Ramos (cell line): ENCODE measurements around the gene UBR2.
"Not testable (repeated sequence)": the region's sequence is repeated elsewhere in the genome, so short reads cannot be mapped to it uniquely, and the experiment has no call there.

Source experiments
- in situ Hi-C: fragments of 300-500 bp; cut with MboI; formaldehyde crosslinking; loops from one replicate; pipeline ENCODE4 v1.14.3; 2022; ENCODE audit warnings: low sequenced_read_pairs; ENCODE audit not compliant: unreplicated experiment

Gene UBR2

DNA sequence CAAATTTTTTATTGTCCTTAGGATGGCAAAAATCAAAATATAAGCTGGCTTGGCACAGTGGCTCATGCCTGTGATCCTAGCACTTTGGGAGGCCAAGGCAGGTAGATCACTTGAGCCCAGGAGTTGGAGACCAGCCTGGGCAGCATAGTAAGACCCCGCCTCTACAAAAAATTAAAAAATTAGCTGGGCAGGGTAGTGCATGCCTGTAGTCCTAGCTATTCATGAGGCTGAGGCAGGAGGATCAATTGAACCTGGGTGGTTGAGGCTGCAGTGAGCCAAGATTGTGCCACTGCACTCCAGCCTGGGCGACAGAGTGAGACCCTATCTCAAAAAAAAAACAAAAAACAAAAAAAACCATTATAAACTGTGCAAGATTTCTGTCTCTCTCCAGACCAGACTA lies 40.9 kb downstream of the UBR2 start:
- in situ Hi-C loops = not testable (repeated sequence)

DNA sequence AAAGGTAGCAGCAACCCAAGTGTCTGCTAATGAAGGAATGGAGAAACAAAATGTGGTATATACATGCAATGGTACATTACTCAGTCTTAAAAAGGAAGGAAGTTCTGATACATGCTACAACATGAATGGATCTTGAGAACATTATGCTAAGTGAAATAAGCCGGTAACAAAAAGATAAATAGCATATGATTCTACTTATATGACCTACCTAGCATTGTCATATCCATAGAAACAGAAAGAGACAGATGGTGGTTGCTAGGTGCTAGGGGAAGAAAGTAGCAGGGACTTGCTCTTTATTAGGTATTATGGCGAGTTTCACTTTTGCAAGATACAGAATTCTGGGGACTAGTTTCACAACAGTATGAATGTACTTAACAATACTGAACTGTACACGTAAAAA lies 46.6 kb downstream of the UBR2 start:
- in situ Hi-C loops = no loop called here

DNA sequence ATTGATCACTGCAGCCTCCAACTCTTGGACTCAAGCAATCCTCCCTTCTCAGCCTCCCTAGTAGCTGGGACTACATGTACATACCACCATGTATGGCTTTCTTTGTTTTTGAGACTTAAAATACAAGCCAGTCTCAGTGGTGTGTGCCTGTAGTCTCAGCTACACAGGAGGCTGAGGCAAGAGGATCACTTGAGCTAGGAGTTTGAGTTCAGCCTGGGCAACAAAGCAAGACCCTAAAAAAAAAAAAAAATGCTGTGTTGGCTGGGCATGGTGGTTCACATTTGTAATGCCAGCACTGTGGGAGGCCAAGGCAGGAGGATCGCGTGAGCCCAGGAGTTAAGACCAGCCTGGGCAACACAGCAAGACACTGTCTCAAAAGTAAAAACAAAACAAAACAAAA lies 51.7 kb downstream of the UBR2 start:
- in situ Hi-C loops = no loop called here

DNA sequence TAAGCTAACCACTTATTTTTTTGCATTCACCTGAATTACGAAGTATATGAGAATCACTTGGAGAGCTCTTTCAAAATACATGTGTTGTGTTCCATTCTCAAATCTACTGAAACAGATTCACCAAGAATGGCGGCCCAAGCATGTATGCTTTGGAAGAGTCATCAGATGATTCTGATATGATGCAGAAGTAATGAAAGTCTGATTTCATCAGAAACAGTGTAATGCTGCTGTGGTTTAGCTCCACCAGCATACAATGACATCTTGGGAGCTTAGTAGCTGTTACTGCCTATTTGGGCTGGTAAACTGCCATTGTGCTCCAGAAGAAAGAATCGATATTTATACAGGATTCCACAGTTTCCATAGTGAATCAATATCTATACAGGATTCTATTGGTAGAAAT lies 52.9 kb downstream of the UBR2 start:
- in situ Hi-C loops = no loop called here

DNA sequence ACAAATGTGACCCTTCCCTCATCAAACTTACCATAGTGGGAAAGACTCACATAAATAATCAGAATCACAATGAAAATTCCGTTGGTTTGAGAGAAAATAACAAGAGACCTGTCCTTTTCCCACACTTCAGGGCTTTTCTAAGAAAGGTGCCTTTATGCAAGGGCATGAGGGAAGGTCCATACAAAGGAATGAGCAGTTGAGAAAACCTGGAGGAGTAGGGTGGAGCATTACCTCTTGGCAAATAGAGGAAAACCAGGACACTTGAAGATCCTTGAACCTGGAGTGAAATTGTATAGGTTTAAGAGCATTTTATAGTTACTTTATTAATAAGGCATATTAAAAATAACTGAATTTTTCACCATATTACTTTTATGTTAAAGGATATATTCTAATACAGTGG lies 54.3 kb downstream of the UBR2 start:
- in situ Hi-C loops = no loop called here

DNA sequence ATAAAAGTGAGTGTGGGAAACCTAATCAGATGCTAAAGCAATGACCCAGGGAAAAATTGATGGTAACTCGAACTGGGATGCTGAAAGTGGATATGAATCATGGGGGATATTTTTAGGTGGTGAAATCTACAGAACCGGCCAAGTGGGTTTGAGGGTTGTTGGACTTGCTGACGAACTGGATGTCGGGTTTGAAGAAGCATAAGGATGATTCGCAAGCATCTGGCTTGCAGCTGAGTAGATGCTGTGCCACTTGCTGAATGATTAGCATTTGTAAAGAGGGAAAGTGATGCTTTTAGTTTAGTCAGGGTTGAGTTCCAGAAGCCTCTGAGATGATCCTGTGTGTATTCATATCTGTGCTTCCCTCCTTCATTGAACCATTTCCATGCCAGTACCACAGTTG lies 54.9 kb downstream of the UBR2 start:
- in situ Hi-C loops = no loop called here

DNA sequence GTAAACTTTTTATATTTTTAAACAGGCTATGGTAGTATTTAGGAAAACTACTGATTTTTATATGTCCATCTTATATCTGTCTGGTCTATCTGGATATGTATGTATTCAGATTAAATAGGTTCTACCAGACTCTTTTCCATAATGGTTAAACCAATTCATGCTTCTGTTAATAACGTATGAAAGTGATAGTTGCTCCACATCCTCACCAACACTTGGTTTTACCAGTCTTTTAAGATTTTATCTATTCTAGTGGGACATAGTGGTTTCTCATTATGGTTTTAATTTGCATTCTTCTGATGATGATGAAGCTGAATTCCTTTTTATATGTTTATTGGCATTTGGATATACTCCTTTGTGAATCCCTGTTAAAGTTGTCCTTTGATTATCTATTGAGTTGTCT lies 56.1 kb downstream of the UBR2 start:
- in situ Hi-C loops = no loop called here

DNA sequence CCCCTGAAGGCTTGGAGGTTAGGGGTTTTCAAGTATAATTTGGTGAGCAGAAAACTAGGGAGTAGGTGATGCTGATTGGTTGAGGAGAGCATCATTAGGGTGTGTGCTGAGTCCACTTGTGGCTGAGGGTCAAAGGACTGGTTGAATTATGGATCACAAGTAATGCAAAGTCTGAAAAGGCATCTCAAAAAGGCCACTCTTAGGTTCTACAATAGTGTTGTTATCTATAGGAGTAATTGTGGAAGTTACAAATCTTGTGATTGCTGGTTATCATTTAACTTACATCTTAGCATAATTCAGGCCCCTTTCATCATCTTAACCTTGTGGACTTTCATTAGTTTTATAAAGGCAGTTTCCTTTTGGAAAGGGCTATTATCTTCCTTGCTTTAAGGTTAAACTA lies 60.8 kb downstream of the UBR2 start:
- in situ Hi-C loops = no loop called here

DNA sequence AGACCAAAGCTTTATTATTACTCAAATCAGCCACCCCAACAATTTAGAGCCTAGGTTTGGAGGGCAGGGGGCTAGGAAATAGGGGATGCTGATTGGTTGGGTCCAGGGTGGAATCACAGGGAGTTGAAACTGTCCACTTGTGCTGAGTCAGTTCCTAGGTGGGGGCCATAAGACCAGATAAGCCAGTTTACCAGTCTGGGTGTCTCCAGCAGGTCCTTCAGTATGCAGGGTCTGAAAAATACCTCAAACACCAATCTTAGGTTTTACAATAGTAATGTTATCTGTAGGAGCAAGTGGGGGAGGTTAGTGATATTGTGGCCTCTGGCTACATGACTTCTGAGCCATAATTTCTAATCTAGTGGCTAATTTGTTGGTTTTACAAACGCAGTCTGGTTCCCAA lies 63.2 kb downstream of the UBR2 start:
- in situ Hi-C loops = no loop called here

DNA sequence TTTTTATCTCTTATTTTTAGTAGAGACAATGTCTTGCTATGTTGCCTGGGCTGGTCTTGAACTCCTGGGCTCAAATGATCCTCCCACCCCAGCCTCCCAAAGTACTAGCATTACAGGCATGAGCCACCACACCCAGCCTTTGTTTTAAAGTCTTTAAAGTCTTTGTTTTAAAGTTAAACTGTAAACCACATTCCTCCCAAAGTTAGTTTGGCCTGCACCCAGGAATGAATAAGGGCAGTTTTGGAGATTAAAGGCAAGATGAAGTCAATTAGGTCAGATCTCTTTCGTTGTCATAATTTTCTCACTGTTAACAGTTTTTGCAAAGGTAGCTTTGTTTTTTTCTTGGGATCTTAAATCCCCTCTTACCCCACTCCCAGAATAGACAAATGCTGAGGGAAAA lies 63.8 kb downstream of the UBR2 start:
- in situ Hi-C loops = no loop called here

DNA sequence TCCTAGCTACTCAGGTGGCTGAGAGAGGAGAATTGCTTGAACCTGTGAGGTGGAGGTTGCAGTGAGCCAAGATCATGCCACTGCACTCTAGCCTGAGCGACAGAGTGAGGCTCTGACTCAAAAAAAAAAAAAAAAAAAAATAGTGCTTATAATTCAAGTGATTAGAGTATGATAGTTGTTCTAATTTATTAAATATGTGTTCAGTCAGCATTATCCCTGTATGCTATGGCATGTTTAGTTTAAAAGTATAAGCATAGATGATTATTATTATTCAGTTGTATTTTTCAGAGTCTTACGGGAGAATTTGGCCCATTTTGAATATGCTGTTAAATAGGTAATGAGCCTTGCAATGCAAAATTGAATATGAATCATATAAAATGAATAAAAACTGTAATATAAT lies 64.8 kb downstream of the UBR2 start:
- in situ Hi-C loops = no loop called here

DNA sequence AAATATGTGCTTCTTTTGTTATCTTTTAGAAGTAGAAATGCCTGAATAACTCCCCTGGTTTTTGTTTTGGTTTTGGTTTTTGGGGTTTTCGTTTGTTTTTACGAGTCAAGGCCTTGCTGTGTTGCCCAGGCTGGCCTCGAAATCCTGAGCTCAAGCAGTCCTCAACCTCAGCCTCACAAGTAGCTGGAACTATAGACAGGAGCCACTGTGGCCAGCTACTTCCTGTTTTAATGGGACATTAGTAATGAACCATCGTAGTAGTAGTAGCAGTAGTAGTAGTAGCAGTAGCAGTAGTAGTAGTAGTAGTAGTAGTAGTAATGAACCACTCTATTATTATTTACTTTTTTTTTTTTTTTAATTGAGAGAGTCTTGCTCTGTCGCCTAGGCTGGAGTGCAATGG lies 66.0 kb downstream of the UBR2 start:
- in situ Hi-C loops = no loop called here

DNA sequence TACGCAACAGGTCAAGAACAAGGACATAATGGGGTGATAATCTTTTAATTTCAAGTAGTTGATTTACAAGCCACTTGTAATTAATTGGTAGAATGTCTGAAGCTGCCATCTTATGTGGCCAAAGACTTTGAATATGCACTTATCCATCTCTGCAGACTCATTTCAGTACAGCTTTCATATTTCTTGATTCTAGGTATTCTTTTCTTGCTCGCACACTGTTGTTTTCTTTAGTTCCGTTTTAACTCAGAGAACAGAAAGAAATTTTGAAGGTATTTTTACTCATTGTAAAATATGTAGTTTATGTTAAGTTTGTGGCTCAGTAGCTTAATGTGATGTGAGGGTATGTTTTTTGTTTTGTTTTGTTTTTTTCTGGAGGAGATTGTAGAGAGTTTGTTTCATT lies 73.9 kb downstream of the UBR2 start:
- in situ Hi-C loops = no loop called here

DNA sequence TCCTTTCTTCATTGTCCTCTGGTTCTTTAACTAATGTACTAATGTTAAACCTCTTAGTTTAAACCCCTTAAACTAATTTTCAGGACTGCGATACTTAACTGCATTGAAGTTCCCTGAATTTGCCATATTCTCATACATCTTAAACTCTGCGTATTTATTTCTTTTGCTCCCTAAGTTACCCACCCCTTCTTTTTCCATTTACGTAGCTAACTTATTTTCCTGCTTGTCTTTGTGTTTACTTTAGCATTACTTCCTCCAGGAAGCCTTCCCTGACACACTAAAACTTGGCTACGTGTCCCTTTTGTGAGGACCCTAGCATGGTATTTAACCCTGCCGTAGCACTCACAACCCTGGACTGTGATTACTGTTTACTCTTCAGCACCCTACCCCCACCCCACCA lies 79.0 kb downstream of the UBR2 start:
- in situ Hi-C loops = no loop called here

DNA sequence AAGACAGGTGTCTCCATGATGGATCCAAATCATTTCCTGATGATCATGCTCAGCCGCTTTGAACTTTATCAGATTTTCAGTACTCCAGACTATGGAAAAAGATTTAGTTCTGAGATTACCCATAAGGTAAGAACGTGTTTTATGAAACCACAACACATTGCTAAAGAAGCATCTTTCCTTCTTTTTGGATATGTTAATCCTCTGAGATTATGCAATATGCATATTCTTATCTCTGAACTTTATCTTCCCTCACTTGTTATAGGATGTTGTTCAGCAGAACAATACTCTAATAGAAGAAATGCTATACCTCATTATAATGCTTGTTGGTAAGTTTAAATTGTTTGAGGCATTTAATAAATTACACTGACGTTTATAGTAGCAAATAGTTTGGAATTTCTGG lies 80.4 kb downstream of the UBR2 start:
- in situ Hi-C loops = no loop called here

DNA sequence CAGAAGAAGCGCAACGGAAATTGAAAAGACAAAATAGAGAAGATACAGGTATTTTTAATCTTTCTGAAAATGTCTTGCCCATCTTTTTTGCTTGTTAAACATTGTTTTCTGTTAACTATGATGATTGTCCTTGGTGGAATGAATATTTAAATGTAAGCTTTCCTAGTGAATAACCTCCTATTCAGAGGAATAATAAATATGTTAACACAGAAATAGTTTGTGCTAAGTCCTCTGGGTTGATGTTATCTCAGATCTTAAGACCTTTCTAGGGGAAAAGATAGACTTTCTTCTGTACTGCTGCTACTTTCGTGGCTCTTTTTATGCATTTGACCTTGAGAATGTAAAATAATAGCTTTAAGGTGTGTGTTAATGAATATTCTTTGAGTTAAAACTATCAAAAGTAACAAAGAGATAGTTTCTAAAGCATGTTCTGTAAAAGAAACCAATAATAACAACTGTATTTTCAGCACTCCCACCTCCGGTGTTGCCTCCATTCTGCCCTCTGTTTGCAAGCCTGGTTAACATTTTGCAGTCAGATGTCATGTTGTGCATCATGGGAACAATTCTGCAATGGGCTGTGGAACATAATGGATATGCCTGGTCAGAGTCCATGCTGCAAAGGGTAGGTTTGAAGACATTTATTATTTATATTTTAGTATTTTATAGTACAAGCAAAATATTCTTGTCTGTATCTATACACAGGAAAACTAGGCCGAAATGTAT lies 88.4 kb downstream of the UBR2 start:
- in situ Hi-C loops = loop anchor here (25.0 kb wide), 1 partner anchor 485 kb away; no protein-coding TSS in a partner anchor

DNA sequence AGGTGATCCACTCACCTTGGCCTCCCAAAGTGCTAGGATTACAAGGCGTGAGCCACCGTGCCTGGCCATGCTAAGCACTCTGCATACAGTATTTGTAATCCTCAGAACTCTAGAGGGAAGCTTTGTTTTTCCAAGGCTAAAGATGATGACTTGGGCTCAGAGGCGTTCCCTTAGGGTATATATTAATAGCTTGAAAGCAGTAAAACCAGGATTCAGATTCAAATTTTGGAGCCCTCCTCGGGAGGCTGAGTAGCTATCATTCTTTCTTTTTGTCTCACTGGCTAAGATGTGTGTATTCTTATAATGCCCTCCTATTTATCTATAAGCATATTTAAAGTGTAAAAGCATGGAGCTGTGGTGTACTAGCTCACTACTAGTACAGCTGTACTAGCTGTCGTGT lies 90.0 kb downstream of the UBR2 start:
- in situ Hi-C loops = loop anchor here (25.0 kb wide), 1 partner anchor 483 kb away; no protein-coding TSS in a partner anchor

DNA sequence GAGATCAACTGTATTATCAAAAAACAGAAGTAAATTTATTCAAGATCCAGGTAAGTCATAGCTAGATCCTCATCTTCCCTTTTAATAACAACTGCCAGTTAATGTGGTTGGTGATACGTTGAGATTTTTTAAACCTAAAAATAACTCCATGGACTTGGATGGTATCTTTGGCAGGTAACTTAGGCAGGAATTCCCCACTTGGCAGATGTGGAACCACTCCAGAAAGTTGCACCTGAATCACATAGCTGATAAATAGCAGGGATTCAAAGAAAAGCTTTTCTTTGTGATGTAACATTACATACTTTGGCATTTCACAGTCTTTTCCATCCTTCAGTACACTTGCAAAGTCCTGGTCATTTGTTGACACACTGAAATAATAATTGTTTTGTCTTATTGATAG lies 96.0 kb downstream of the UBR2 start:
- in situ Hi-C loops = loop anchor here (5.0 to 25.0 kb wide), 2 partner anchors 217 to 477 kb away; partner anchors contain the start of gene RPL7L1

DNA sequence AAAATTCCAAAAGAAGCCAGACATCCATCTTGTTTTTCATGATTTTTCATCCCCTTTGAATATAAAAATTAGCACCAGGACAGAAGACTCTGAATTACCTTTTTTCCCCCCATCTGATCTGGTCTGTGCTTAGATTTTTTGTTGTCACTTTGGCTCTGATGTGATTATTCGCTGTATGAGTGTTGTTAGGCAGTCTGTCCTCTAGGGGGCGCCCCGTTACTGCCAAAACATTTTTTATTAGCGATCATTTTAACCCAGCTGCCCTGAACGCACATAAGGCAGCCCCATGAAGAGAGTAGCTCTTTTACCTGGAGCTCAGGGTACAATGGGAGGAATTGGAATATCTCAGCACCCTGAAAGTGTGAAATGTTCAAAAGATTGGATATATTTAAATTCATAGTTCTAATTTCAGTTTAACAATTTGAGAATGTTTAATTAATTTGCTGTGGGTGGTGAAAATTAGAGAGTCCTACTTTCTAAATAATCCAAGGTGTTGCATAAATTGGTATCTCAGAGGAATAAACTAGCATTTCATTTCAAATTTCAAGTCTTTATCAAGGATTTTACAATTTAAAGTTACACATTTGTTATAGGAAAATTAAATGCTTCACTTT lies 97.8 kb downstream of the UBR2 start:
- in situ Hi-C loops = loop anchor here (5.0 to 25.0 kb wide), 2 partner anchors 216 to 476 kb away; partner anchors contain the start of gene RPL7L1

DNA sequence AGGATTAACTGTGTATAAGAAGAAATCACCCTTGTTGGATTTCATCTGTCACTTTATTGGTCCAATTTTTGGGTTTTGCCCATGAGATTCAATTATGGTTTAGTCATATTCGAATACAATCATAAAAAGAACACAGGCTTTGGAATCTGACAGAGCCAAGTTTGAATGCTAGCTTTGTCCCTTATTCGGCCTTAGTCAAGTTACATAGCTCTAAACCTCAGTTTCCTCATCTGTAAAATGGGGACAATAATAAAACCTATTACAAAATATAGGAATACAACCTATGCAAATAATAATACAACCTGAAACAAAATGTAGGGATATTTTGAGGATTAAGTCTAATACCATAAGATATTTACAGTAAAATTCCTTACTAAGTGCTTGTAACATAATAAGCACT lies 100.9 kb downstream of the UBR2 start:
- in situ Hi-C loops = loop anchor here (5.0 to 25.0 kb wide), 2 partner anchors 213 to 473 kb away; partner anchors contain the start of gene RPL7L1

DNA sequence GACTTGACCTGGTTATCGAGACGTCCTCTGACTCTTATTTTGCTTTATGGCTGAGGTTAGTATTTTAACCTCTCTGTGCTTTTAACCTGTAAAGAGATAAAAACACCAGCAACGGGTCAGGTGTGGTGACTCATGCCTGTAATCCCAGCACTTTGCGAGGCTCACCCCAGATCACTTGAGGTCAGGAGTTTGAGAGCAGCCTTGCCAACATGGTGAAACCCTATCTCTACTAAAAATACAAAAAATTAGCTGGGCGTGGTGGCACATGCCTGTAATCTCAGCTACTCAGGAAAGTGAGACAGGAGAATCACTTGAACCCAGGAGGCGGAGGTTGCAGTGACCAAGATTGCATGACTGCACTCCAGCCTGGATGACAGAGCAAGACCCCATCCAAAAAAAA lies 110.5 kb downstream of the UBR2 start:
- in situ Hi-C loops = loop anchor here (25.0 kb wide), 1 partner anchor 463 kb away; no protein-coding TSS in a partner anchor

DNA sequence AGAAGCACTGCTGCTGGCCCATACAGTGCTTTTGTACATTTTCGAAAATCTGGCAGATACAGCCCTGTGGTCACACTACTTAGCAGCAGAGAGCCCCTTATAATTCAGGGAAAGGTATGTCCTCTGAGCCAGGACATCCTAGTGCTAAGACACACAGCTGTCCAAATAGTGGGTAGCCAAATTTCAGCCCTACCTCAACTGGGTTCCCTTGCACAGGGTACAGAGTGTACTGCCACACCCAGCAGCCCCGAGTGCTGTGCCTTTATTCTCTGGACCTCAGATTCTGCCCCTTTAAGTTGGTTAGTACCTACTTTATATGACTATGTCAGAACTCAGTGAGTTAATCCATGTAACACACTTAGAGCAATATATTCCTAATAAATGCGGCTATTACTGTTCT lies 111.0 kb downstream of the UBR2 start:
- in situ Hi-C loops = loop anchor here (25.0 kb wide), 1 partner anchor 463 kb away; no protein-coding TSS in a partner anchor
